HCT116 (cell line): ENCODE measurements around the gene EIF1AD. TPM values are rescaled to one million over a fixed set of nuclear protein-coding genes. Genes with fewer than 3 reads are reported as not detected.
A peak's percentile ranks its signal among the peaks of the same experiment; 100 is the strongest.
"Not testable (repeated sequence)": the region's sequence is repeated elsewhere in the genome, so short reads cannot be mapped to it uniquely, and the experiment has no call there.

Source experiments
- ATAC-seq: fragments of 200-7000 bp; cut with Tn5 transposase; 2 replicates; pipeline ENCODE4 v1.9.1; 2020; ENCODE audit warnings: mild to moderate bottlenecking, moderate library complexity
- BruUV-seq: library from RNA; stranded (reverse); fragments of 400-500 nt; replicated peaks from 2 replicates; lab custom pipeline; 2021; lab: Mats Ljungman, UMichigan
- CTCF ChIA-PET: fragments of 300-600 bp; sonication (Branson Sonifier 250); formaldehyde crosslinking; loops from one replicate; lab custom pipeline; 2021; ENCODE audit warnings: antibody characterized with exemption; lab: Charles Lee
- POLR2A ChIA-PET: fragments of 300-600, 350-600 bp; sonication (Branson Sonifier 250); formaldehyde crosslinking; loops from one replicate; lab custom pipeline; 2021; ENCODE audit warnings: antibody characterized with exemption; lab: Charles Lee
- RAD21 ChIA-PET, 2 experiments: fragments of 300-600 bp; sonication (Branson Sonifier 250); formaldehyde crosslinking; loops; one replicate each; lab custom pipeline; 2023; ENCODE audit warnings: low total read pairs in 2 of 2; ENCODE audit not compliant: uncharacterized antibody in 2 of 2, unreplicated experiment in 2 of 2, low non-redundant PET in 1 of 2; lab: Charles Lee
- DNase-seq: peaks from one replicate; pipeline ENCODE4 v3.0.0-alpha.2; 2010; ENCODE audit warnings: low read depth, low spot score
- H2AFZ ChIP-seq: fragments of 200-600 bp; shearing (Covaris generic), sonication (generic); 2 replicates; pipeline ENCODE4 v1.6.1; 2017; ENCODE audit warnings: low read depth, mixed run types, mixed read lengths, antibody characterized with exemption, low read length; ENCODE audit not compliant: poor library complexity, severe bottlenecking
- H3K27ac ChIP-seq: 2 replicates; pipeline ENCODE4 v1.5.1; 2012; ENCODE audit warnings: low read depth, low read length
- H3K27me3 ChIP-seq: fragments of 200-600 bp; sonication (generic); 2 replicates; pipeline ENCODE4 v1.6.1; 2016; ENCODE audit warnings: mixed run types, low read length, mixed read lengths; ENCODE audit not compliant: insufficient read depth
- H3K36me3 ChIP-seq, 2 experiments: fragments of 200-500 bp in 1 of 2; fragments of 200-600 bp in 1 of 2; sonication (Bioruptor generic) in 1 of 2; sonication (generic) in 1 of 2; 2 replicates each; pipeline versions ENCODE4 v1.5.1 to v1.6.1; 2014 to 2016; ENCODE audit warnings: low read length in 2 of 2, inconsistent platforms in 1 of 2, mixed read lengths in 1 of 2, mixed run types in 1 of 2; ENCODE audit not compliant: insufficient read depth in 2 of 2, control insufficient read depth in 1 of 2
- H3K4me1 ChIP-seq, 2 experiments: fragments of 200-600 bp in 1 of 2; sonication (generic) in 1 of 2; 2 replicates each; pipeline versions ENCODE4 v1.5.1 to v1.6.1; 2012 to 2017; ENCODE audit warnings: low read length in 2 of 2, inconsistent platforms in 1 of 2, mild to moderate bottlenecking in 1 of 2, mixed read lengths in 1 of 2, mixed run types in 1 of 2, moderate library complexity in 1 of 2; ENCODE audit not compliant: insufficient read depth in 2 of 2, control insufficient read depth in 1 of 2
- H3K4me2 ChIP-seq: fragments of 200-600 bp; sonication (generic); 2 replicates; pipeline ENCODE4 v1.6.1; 2017; ENCODE audit warnings: mixed run types, low read length, mixed read lengths
- H3K4me3 ChIP-seq, 2 experiments: fragments of 200-600 bp in 1 of 2; sonication (generic) in 1 of 2; replicated peaks in 1 of 2; 2 replicates each; pipeline ENCODE4 v1.5.1; 2011 to 2016; ENCODE audit warnings: low read length in 2 of 2, control low read depth in 1 of 2, low read depth in 1 of 2, mild to moderate bottlenecking in 1 of 2, mixed read lengths in 1 of 2, mixed run types in 1 of 2
- H3K79me2 ChIP-seq: fragments of 200-600 bp; sonication (generic); 2 replicates; pipeline ENCODE4 v1.6.1; 2017; ENCODE audit warnings: mild to moderate bottlenecking, mixed run types, low read length, moderate library complexity, mixed read lengths; ENCODE audit not compliant: insufficient read depth
- H3K9ac ChIP-seq: fragments of 200-600 bp; sonication (generic); 2 replicates; pipeline ENCODE4 v1.6.1; 2016; ENCODE audit warnings: low read length, mixed read lengths
- H3K9me2 ChIP-seq: fragments of 200-600 bp; sonication (generic), shearing (Covaris generic); 2 replicates; pipeline ENCODE4 v1.6.1; 2017; ENCODE audit warnings: mixed run types, mild to moderate bottlenecking, moderate library complexity; ENCODE audit not compliant: insufficient read depth
- H3K9me3 ChIP-seq, 2 experiments: fragments of 200-500 bp in 1 of 2; fragments of 200-600 bp in 1 of 2; sonication (Bioruptor generic) in 1 of 2; sonication (generic) in 1 of 2; 2 replicates each; pipeline ENCODE4 v1.6.1; 2014 to 2017; ENCODE audit warnings: low read length in 2 of 2, mixed read lengths in 2 of 2, inconsistent platforms in 1 of 2, low read depth in 1 of 2, mild to moderate bottlenecking in 1 of 2, mixed run types in 1 of 2, moderate library complexity in 1 of 2; ENCODE audit not compliant: control insufficient read depth in 1 of 2, insufficient read depth in 1 of 2
- H4K20me1 ChIP-seq: fragments of 200-600 bp; sonication (generic), shearing (Covaris generic); 2 replicates; pipeline ENCODE4 v1.6.1; 2017; ENCODE audit warnings: mixed run types, mild to moderate bottlenecking, moderate library complexity; ENCODE audit not compliant: insufficient read depth
- CBX3 ChIP-seq: IDR thresholded peaks from 2 replicates; pipeline ENCODE4 v1.6.1; 2012; ENCODE audit warnings: low read depth
- FOSL1 ChIP-seq: IDR thresholded peaks from 2 replicates; pipeline ENCODE4 v1.6.1; 2012; ENCODE audit warnings: low read depth
- JUND ChIP-seq: IDR thresholded peaks from 2 replicates; pipeline ENCODE4 v1.6.1; 2012
- POLR2A ChIP-seq: IDR thresholded peaks from 2 replicates; pipeline ENCODE4 v1.7.0; 2011; ENCODE audit warnings: borderline replicate concordance; ENCODE audit not compliant: insufficient read depth, insufficient read length; ENCODE audit errors: extremely low read depth
- POLR2AphosphoS5 ChIP-seq: IDR thresholded peaks from 2 replicates; pipeline ENCODE4 v1.6.1; 2011; ENCODE audit warnings: mild to moderate bottlenecking, low read depth, low read length, moderate library complexity
- YY1 ChIP-seq: IDR thresholded peaks from 2 replicates; pipeline ENCODE4 v1.6.1; 2011; ENCODE audit warnings: low read length, low read depth, moderate library complexity, mild to moderate bottlenecking; ENCODE audit not compliant: insufficient replicate concordance; ENCODE audit errors: extremely low read depth
- intact Hi-C: fragments of 100-400 bp; cut with micrococcal nuclease; formaldehyde crosslinking; loops from 2 replicates; pipeline ENCODE4 v1.10.0; 2022
- total RNA-seq: library from RNA; stranded (reverse); gene quantifications from one replicate; pipeline ENCODE4 v1.2.1, GENCODE V29; 2021; ENCODE audit not compliant: unreplicated experiment
- TF ChIP-seq, protein P1 (sequence below): IDR thresholded peaks from 2 replicates; pipeline ENCODE4 v1.6.1; 2012
- TF ChIP-seq, protein P2 (sequence below): IDR thresholded peaks from 2 replicates; pipeline ENCODE4 v1.6.1; 2012; ENCODE audit warnings: low read depth

The EIF1AD gene
- total RNA-seq, 1 experiment from 2014 or later: 45.5 TPM

DNA sequence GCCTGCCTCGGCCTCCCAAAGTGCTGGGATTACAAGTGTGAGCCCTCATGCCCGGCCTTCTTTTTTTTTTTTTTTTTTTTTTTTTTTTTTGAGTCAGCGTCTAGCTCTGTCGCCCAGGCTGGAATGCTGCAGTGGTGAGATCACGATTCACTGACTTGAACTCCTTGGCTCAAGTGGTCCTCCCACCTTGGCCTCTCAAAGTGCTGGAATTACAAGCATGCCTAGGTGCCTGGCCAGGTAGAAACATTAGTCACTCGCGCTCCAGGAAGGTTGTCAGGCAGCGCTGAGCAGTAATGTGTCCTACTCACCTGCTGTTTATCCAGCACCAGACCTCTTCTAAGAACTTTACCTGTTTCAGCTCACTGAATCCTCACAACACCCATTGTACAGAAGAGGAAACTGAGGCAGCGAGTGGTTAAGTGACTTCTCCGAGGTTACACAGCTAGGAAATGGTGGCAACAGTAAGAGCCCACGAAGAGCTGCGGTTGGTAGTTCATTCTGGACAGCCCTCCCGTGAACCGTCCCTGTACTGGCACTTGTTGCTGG lies 9.4 kb upstream of the EIF1AD start:
- no peak for TF ChIP-seq JUND
- peak; percentile 46; the same call in 1 of the 2 replicates for TF ChIP-seq POLR2AphosphoS5
- TF ChIP-seq YY1: no peak
- TF ChIP-seq POLR2A: no peak
- TF ChIP-seq, protein P1, sequence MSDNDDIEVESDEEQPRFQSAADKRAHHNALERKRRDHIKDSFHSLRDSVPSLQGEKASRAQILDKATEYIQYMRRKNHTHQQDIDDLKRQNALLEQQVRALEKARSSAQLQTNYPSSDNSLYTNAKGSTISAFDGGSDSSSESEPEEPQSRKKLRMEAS: no peak
- TF ChIP-seq, protein P2, sequence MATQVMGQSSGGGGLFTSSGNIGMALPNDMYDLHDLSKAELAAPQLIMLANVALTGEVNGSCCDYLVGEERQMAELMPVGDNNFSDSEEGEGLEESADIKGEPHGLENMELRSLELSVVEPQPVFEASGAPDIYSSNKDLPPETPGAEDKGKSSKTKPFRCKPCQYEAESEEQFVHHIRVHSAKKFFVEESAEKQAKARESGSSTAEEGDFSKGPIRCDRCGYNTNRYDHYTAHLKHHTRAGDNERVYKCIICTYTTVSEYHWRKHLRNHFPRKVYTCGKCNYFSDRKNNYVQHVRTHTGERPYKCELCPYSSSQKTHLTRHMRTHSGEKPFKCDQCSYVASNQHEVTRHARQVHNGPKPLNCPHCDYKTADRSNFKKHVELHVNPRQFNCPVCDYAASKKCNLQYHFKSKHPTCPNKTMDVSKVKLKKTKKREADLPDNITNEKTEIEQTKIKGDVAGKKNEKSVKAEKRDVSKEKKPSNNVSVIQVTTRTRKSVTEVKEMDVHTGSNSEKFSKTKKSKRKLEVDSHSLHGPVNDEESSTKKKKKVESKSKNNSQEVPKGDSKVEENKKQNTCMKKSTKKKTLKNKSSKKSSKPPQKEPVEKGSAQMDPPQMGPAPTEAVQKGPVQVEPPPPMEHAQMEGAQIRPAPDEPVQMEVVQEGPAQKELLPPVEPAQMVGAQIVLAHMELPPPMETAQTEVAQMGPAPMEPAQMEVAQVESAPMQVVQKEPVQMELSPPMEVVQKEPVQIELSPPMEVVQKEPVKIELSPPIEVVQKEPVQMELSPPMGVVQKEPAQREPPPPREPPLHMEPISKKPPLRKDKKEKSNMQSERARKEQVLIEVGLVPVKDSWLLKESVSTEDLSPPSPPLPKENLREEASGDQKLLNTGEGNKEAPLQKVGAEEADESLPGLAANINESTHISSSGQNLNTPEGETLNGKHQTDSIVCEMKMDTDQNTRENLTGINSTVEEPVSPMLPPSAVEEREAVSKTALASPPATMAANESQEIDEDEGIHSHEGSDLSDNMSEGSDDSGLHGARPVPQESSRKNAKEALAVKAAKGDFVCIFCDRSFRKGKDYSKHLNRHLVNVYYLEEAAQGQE: no peak
- TF ChIP-seq CBX3: no peak
- TF ChIP-seq FOSL1: no peak
- TF ChIP-seq, all 23 proteins: peak for 1
- Histone ChIP-seq H3K9me2 (no peaks in the 10 kb centered on the region), H3K36me3 (no peaks in the 10 kb centered on the region), H3K27me3 (no peaks in the 10 kb centered on the region), H3K9ac (peak overlapping the region; percentile 74), H4K20me1 (no peaks in the 10 kb centered on the region), H3K4me3 (peak overlapping the region; percentile 44 to 59), H3K9me3 (no peaks in the 10 kb centered on the region), H3K79me2 (peaks cover 10% of the 10 kb centered on the region; the same call in 1 of the 2 replicates), H3K27ac (peak overlapping the region; percentile 89), H2AFZ (no peak overlapping the region), H3K4me1 (peaks cover 77 to 100% of the 10 kb centered on the region in 2 experiments), H3K4me2 (peak overlapping the region; percentile 72)
- RAD21 ChIA-PET: no interaction called here
- no TSS peak for BruUV-seq
- intact Hi-C loops: loop anchor here (1.0 kb wide), 1 partner anchor 9 kb away; the partner anchor contains the start of genes BANF1 and EIF1AD
- POLR2A ChIA-PET: interaction anchor here (0.6 to 2.6 kb wide), 5 partner anchors 9 to 291 kb away, joined by 3 to 17 read pairs (median 4); partner anchors contain the start of genes BANF1, EIF1AD, RNASEH2C and SF3B2
- peak; percentile 52 for ATAC-seq
- peak; percentile 91 for DNase-seq
- CTCF ChIA-PET: interaction anchor here (1.7 to 3.2 kb wide), 3 partner anchors 11 to 123 kb away, joined by 5 to 22 read pairs (median 10); partner anchors contain the start of gene FIBP

DNA sequence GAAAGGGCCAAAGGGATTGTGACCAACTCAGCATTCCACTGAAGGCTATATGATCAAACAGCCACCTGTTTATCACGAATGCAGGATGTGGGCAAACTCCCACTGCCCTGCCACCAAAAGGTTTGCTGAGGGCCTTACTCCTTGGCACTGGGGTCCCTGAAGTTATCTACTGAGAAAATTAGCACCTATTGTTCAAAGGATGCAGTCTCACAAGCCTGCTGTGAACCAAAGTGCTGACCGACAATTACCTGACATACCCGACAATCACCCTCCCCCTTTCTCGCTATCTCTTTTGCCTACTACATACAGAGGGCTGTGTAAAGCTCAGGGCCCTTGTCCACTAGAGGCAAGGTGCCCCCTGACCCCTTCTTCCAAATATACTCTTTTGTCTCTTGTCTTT lies 8.1 kb upstream of the EIF1AD start:
- H3K4me3 ChIP-seq, H3K79me2 ChIP-seq, H2AFZ ChIP-seq, CTCF ChIA-PET, DNase-seq, ATAC-seq, H3K9me3 ChIP-seq, POLR2A ChIA-PET, H4K20me1 ChIP-seq, RAD21 ChIA-PET, BruUV-seq, H3K36me3 ChIP-seq, H3K27me3 ChIP-seq, intact Hi-C loops, H3K9me2 ChIP-seq: not testable (repeated sequence)
- peak overlapping the region; percentile 89; the same call in 1 of the 2 replicates for H3K27ac ChIP-seq
- H3K4me1 ChIP-seq: peaks cover 64 to 99% of the 10 kb centered on the region in 2 experiments
- H3K9ac ChIP-seq: 0 out of 2 replicates have a peak overlapping the region, but pooled peaks have one; percentile 74
- H3K4me2 ChIP-seq: peak overlapping the region; percentile 72
